B cell (primary cell): ENCODE results near the gene MYH11. TPM values are rescaled to one million over a fixed set of nuclear protein-coding genes. Genes with fewer than 3 reads are reported as not detected.

Experiments used
- ATAC-seq: fragments of 200-7000 bp; cut with Tn5 transposase; one replicate; pipeline ENCODE4 v1.10.0; 2021; ENCODE audit warnings: low read depth, mild to moderate bottlenecking, moderate number of reproducible peaks, moderate library complexity
- CTCF ChIA-PET: fragments of 350-600 bp; sonication (Branson Sonifier 250); formaldehyde crosslinking; loops from one replicate; lab custom pipeline; 2021; ENCODE audit warnings: antibody characterized with exemption, inconsistent platforms; lab: Charles Lee
- POLR2A ChIA-PET: fragments of 350-600 bp; sonication (Branson Sonifier 250); formaldehyde crosslinking; loops from one replicate; lab custom pipeline; 2021; ENCODE audit warnings: antibody characterized with exemption; lab: Charles Lee
- DNase-seq: peaks from one replicate; pipeline ENCODE4 v3.0.0; 2013
- H2AFZ ChIP-seq: 2 replicates; pipeline ENCODE4 v1.6.1; 2012; ENCODE audit warnings: mild to moderate bottlenecking, low read depth, low read length; ENCODE audit not compliant: insufficient read depth, poor library complexity, severe bottlenecking
- H3K27ac ChIP-seq, 2 donors: 1 replicate in 1 of 2; 2 replicates in 1 of 2; pipeline ENCODE4 v1.5.1; 2012 to 2013; ENCODE audit warnings: low read length in 2 of 2, mild to moderate bottlenecking in 2 of 2, moderate library complexity in 1 of 2
- H3K27me3 ChIP-seq, 4 experiments: fragments of 200-600 bp in 1 of 4; sonication (generic) in 1 of 4; replicated peaks in 1 of 4; 1 replicate in 2 of 4; 2 replicates in 2 of 4; pipeline versions ENCODE4 v1.6.1 to v1.7.0; 2013 to 2016; ENCODE audit warnings: low read length in 3 of 4, mild to moderate bottlenecking in 2 of 4, mixed read lengths in 1 of 4, moderate library complexity in 1 of 4; ENCODE audit not compliant: insufficient read depth in 4 of 4, control insufficient read depth in 3 of 4; ENCODE audit errors: control extremely low read depth in 1 of 4
- H3K36me3 ChIP-seq, 2 experiments: replicated peaks in 1 of 2; 1 replicate in 1 of 2; 2 replicates in 1 of 2; pipeline versions ENCODE4 v1.6.1 to v1.7.1; 2013; ENCODE audit warnings: low read length in 1 of 2; ENCODE audit not compliant: insufficient read depth in 2 of 2, control insufficient read depth in 1 of 2; ENCODE audit errors: control extremely low read depth in 1 of 2, extremely low read depth in 1 of 2
- H3K4me1 ChIP-seq, 2 donors: fragments of 200-600 bp in 1 of 2; sonication (generic) in 1 of 2; 1 replicate in 1 of 2; 2 replicates in 1 of 2; pipeline versions ENCODE4 v1.5.1 to v1.6.1; 2013 to 2017; ENCODE audit warnings: low read length in 2 of 2; ENCODE audit not compliant: control insufficient read depth in 2 of 2, insufficient read depth in 2 of 2
- H3K4me2 ChIP-seq: replicated peaks from 2 replicates; pipeline ENCODE3; 2012; ENCODE audit warnings: mild to moderate bottlenecking, low read depth, low read length; ENCODE audit not compliant: poor library complexity, severe bottlenecking
- H3K4me3 ChIP-seq, 5 experiments: fragments of 200-600 bp in 1 of 5; sonication (generic) in 1 of 5; 1 replicate in 3 of 5; 2 replicates in 2 of 5; pipeline versions ENCODE4 v1.5.1 to v1.7.0; 2011 to 2016; ENCODE audit warnings: low read length in 4 of 5, mild to moderate bottlenecking in 4 of 5, low read depth in 2 of 5, control low read depth in 1 of 5, moderate library complexity in 1 of 5; ENCODE audit not compliant: insufficient read depth in 1 of 5; ENCODE audit errors: control extremely low read depth in 1 of 5, extremely low read depth in 1 of 5
- H3K79me2 ChIP-seq: fragments of 200-600 bp; sonication (generic); one replicate; pipeline ENCODE4 v1.6.0; 2016; ENCODE audit warnings: low read length; ENCODE audit not compliant: control insufficient read depth, insufficient read depth
- H3K9ac ChIP-seq: fragments of 200-600 bp; sonication (generic); 2 replicates; pipeline ENCODE4 v1.6.1; 2017; ENCODE audit warnings: mild to moderate bottlenecking, low read length, moderate library complexity
- H3K9me3 ChIP-seq, 3 donors: one replicate each; pipeline versions ENCODE4 v1.6.1 to v1.7.1; 2013; ENCODE audit warnings: low read length in 2 of 3; ENCODE audit not compliant: control insufficient read depth in 2 of 3, insufficient read depth in 1 of 3; ENCODE audit errors: control extremely low read depth in 1 of 3
- H4K20me1 ChIP-seq: 2 replicates; pipeline ENCODE4 v1.6.0; 2012; ENCODE audit warnings: mild to moderate bottlenecking, low read length; ENCODE audit not compliant: insufficient read depth, control insufficient read depth, poor library complexity, severe bottlenecking
- H3K27ac Mint-ChIP-seq: one replicate; pipeline ENCODE4 v1.8.0; 2021; ENCODE audit warnings: mixed read lengths
- H3K27me3 Mint-ChIP-seq: one replicate; pipeline ENCODE4 v1.8.0; 2021; ENCODE audit warnings: mixed read lengths
- H3K4me1 Mint-ChIP-seq: one replicate; pipeline ENCODE4 v1.8.0; 2021; ENCODE audit warnings: mixed read lengths
- H3K4me3 Mint-ChIP-seq: one replicate; pipeline ENCODE4 v1.8.0; 2021; ENCODE audit warnings: mixed read lengths
- H3K9me3 Mint-ChIP-seq: one replicate; pipeline ENCODE4 v1.8.0; 2022; ENCODE audit warnings: mixed read lengths; ENCODE audit not compliant: insufficient read depth
- EZH2 ChIP-seq: IDR thresholded peaks from 2 replicates; pipeline ENCODE4 v1.6.1; 2012; ENCODE audit warnings: borderline replicate concordance, low read depth, mild to moderate bottlenecking, moderate library complexity, low read length; ENCODE audit not compliant: insufficient read depth, poor library complexity, severe bottlenecking
- WGBS: methylation state at CpG from one replicate; pipeline ENCODE4 v1.1.5; 2013; ENCODE audit warnings: missing lambda C conversion rate; ENCODE audit not compliant: insufficient coverage; 5-methylcytosine and 5-hydroxymethylcytosine counted together
- intact Hi-C: fragments of 100-400 bp; cut with micrococcal nuclease; formaldehyde crosslinking; loops from one replicate; pipeline ENCODE4 v1.10.0; 2022
- polyA plus RNA-seq: library from polyadenylated mRNA; depleted of rRNA; stranded (reverse); fragments of >200 nt; gene quantifications from 2 replicates; pipeline ENCODE4 v1.2.3, GENCODE V29; 2012
- total RNA-seq, 2 donors: library from RNA; stranded (reverse); fragments of 120-200 nt in 1 of 2; gene quantifications; 1 replicate in 1 of 2; 2 replicates in 1 of 2; pipeline versions ENCODE4 v1.2.3 to v1.2.4, GENCODE V29; 2013 to 2022
- TF ChIP-seq, protein P1 (sequence below): fragments of 200-600 bp; IDR thresholded peaks from one replicate; pipeline ENCODE4 v1.8.0; 2022; ENCODE audit warnings: antibody characterized with exemption, mild to moderate bottlenecking

Gene MYH11
- total and polyA plus RNA-seq, 2 donors (not counting 1 experiment from before 2014, with no cell fraction given), result 0.05 to 0.16 TPM

DNA sequence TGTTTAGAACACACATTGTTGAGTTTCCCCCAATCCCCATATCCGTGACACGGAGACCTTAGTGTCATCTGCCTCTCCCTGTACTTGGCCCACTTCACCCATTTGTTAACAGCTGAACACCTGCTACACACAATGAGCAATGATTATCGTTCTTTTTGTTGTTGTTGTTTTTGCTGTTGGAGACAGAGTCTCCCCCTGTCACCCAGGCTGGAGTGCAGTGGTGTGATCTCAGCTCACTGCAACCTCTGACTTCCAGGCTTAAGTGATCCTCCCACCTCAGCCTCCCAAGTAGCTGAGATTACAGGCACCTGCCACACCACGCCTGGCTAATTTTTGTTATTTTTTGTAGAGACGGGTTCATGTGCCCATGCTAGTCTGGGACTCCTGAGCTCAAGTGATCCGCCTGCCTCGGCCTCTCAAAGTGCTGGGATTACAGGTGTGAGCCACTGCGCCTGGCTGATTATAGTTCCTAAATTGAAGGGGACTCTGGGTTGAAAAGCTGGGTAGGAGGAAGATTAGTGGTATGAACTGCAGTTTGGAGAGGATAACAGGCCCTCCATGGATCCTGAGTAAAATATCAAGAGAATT is 185.2 kb downstream of the MYH11 start:
- H3K4me2 ChIP-seq, result no peak overlapping the region
- no peak overlapping the region for H2AFZ ChIP-seq
- TF ChIP-seq, protein P1, sequence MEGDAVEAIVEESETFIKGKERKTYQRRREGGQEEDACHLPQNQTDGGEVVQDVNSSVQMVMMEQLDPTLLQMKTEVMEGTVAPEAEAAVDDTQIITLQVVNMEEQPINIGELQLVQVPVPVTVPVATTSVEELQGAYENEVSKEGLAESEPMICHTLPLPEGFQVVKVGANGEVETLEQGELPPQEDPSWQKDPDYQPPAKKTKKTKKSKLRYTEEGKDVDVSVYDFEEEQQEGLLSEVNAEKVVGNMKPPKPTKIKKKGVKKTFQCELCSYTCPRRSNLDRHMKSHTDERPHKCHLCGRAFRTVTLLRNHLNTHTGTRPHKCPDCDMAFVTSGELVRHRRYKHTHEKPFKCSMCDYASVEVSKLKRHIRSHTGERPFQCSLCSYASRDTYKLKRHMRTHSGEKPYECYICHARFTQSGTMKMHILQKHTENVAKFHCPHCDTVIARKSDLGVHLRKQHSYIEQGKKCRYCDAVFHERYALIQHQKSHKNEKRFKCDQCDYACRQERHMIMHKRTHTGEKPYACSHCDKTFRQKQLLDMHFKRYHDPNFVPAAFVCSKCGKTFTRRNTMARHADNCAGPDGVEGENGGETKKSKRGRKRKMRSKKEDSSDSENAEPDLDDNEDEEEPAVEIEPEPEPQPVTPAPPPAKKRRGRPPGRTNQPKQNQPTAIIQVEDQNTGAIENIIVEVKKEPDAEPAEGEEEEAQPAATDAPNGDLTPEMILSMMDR, result no peak
- H3K27me3 ChIP-seq, result no peaks in the 10 kb centered on the region
- peaks cover 38% of the 10 kb centered on the region for H3K4me1 Mint-ChIP-seq
- CTCF ChIA-PET, result interaction anchor here (0.8 to 1.1 kb wide), 2 partner anchors 29 to 246 kb away, joined by 3 to 6 read pairs; partner anchors contain the start of gene MARF1
- no peak for ATAC-seq
- peaks cover 2 to 66% of the 10 kb centered on the region in 2 experiments for H3K36me3 ChIP-seq
- intact Hi-C loops, result loop anchor here (2.0 to 5.0 kb wide), 2 partner anchors 21 to 34 kb away; partner anchors contain the start of gene NDE1
- no peaks in the 10 kb centered on the region for H3K27me3 Mint-ChIP-seq
- WGBS, result 100% methylated on average over 4 of the region's 8 CpGs
- H3K4me3 ChIP-seq, result no peak overlapping the region
- H3K79me2 ChIP-seq, result peaks cover 85% of the 10 kb centered on the region
- H3K9me3 Mint-ChIP-seq, result no peaks in the 10 kb centered on the region
- H3K4me3 Mint-ChIP-seq, result no peak overlapping the region
- peaks cover 19 to 20% of the 10 kb centered on the region in 2 donors for H3K4me1 ChIP-seq
- H3K27ac ChIP-seq, result peak overlapping the region; percentile 87 to 95
- H3K27ac Mint-ChIP-seq, result peak overlapping the region; percentile 92
- no peaks in the 10 kb centered on the region for H3K9me3 ChIP-seq
- POLR2A ChIA-PET, result interaction anchor here (2.5 kb wide), 1 partner anchor 29 kb away, joined by 10 read pairs; the partner anchor contains the start of gene MARF1
- no peak overlapping the region for H3K9ac ChIP-seq
- peaks cover 2% of the 10 kb centered on the region for H4K20me1 ChIP-seq
- no peak for DNase-seq

DNA sequence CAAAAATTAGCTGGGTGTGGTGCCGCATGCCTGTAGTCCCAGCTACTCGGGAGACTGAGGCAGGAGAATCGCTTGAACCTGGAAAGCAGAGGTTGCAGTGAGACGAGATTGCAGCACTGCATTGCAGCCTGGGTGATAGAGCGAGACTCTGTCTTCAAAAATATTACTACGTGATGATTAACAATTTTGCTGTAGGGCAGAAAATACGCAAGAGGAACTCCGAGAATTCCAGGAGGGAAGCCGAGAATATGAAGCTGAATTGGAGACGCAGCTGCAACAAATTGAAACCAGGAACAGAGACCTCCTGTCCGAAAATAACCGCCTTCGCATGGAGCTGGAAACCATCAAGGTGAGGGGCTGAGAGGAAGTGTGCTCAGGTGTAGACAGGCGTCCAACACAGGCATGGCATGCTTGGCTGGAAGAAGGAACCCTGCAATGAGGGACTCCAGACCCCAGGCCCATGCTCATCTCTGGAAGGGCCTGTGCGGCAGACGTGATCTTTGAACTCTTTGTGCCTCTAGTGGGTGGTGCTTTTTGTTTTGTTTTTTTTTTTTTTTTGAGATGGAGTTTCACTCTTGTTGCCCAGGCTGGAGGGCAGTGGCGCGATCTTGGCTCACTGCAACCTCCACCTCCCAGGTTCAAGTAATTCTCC is 189.6 kb downstream of the MYH11 start:
- 98% methylated on average over 14 of the region's 18 CpGs for WGBS
- peaks cover 5 to 75% of the 10 kb centered on the region in 2 experiments for H3K36me3 ChIP-seq
- POLR2A ChIA-PET, result interaction anchor here (0.6 to 0.8 kb wide), 2 partner anchors 8 to 107 kb away, joined by 4 to 5 read pairs; no protein-coding TSS in a partner anchor
- Mint-ChIP-seq H3K27ac (no peak overlapping the region), H3K27me3 (no peaks in the 10 kb centered on the region), H3K4me1 (peaks cover 10% of the 10 kb centered on the region), H3K4me3 (no peak overlapping the region), H3K9me3 (no peaks in the 10 kb centered on the region)
- peaks cover 0 to 2% of the 10 kb centered on the region in 2 donors for H3K4me1 ChIP-seq
- H4K20me1 ChIP-seq, result peaks cover 15% of the 10 kb centered on the region
- DNase-seq, result no peak
- ATAC-seq, result no peak
- TF ChIP-seq EZH2, result no peak
- TF ChIP-seq, protein P1, result no peak
- no peaks in the 10 kb centered on the region for H3K9me3 ChIP-seq
- no peak overlapping the region for H3K4me2 ChIP-seq
- no peak overlapping the region for H3K27ac ChIP-seq
- no peak overlapping the region for H3K9ac ChIP-seq
- H3K27me3 ChIP-seq, result no peaks in the 10 kb centered on the region
- CTCF ChIA-PET, result interaction anchor here (1.1 to 1.2 kb wide), 2 partner anchors 23 to 37 kb away, joined by 4 read pairs; no protein-coding TSS in a partner anchor
- H2AFZ ChIP-seq, result no peak overlapping the region
- H3K79me2 ChIP-seq, result peaks cover 94% of the 10 kb centered on the region
- intact Hi-C loops, result no loop called here
- no peak overlapping the region for H3K4me3 ChIP-seq
